GM23338 (cell line): ENCODE results near the gene NDUFB1. TPM values are rescaled to one million over a fixed set of nuclear protein-coding genes. Genes with fewer than 3 reads are reported as not detected.

ENCODE experiments used
- CREB1 ChIP-seq: fragments of 250-450 bp; sonication (Bioruptor Pico); IDR thresholded peaks from 2 replicates; pipeline ENCODE4 v1.5.0; 2020; ENCODE audit warnings: low read depth, mild to moderate bottlenecking, moderate library complexity
- CTCF ChIP-seq, 2 experiments: fragments of 200-600 bp in 1 of 2; sonication (generic) in 1 of 2; conservative IDR thresholded peaks; 2 replicates each; pipeline versions ENCODE4 v1.5.1 to v1.6.1; 2016 to 2017; ENCODE audit warnings: antibody characterized with exemption in 2 of 2, low read depth in 2 of 2, mild to moderate bottlenecking in 2 of 2, moderate library complexity in 1 of 2
- ETS1 ChIP-seq: IDR thresholded peaks from 2 replicates; pipeline ENCODE4 v1.6.1; 2016; ENCODE audit warnings: antibody characterized with exemption
- EZH2 ChIP-seq: fragments of 200-600 bp; sonication (generic); IDR thresholded peaks from one replicate; pipeline ENCODE4 v1.8.0; 2017; ENCODE audit warnings: antibody characterized with exemption, mild to moderate bottlenecking, low read depth; ENCODE audit not compliant: unreplicated experiment
- EZH2phosphoT487 ChIP-seq: fragments of 200-600 bp; sonication (generic); IDR thresholded peaks from one replicate; pipeline ENCODE4 v1.8.1; 2018; ENCODE audit warnings: antibody characterized with exemption; ENCODE audit not compliant: unreplicated experiment
- JUNB ChIP-seq: IDR thresholded peaks from one replicate; pipeline ENCODE4 v1.6.1; 2016; ENCODE audit warnings: antibody characterized with exemption; ENCODE audit not compliant: unreplicated experiment
- NANOG ChIP-seq: IDR thresholded peaks from 2 replicates; pipeline ENCODE4 v1.6.1; 2016; ENCODE audit warnings: antibody characterized with exemption, borderline replicate concordance
- POLR2AphosphoS5 ChIP-seq: IDR thresholded peaks from 2 replicates; pipeline ENCODE4 v1.6.1; 2016; ENCODE audit warnings: antibody characterized with exemption, low read depth
- STAT1 ChIP-seq: IDR thresholded peaks from one replicate; pipeline ENCODE4 v1.6.1; 2016; ENCODE audit warnings: antibody characterized with exemption; ENCODE audit not compliant: unreplicated experiment
- ZNF114 ChIP-seq: fragments of 250-450 bp; sonication (Bioruptor Pico); IDR thresholded peaks from 2 replicates; pipeline ENCODE4 v1.5.0; 2020; ENCODE audit warnings: mild to moderate bottlenecking, moderate library complexity
- ZNF462 ChIP-seq: fragments of 250-450 bp; sonication (Bioruptor Pico); IDR thresholded peaks from 2 replicates; pipeline ENCODE4 v1.5.0; 2020; ENCODE audit warnings: mild to moderate bottlenecking, moderate library complexity
- polyA plus RNA-seq: library from polyadenylated mRNA; unstranded; fragments of >200 nt; fragmentation: Nextera tagmentation; extraction: Ambion mirVana; gene quantifications from 2 replicates; pipeline ENCODE4 v1.2.1, GENCODE V29; 2016
- total RNA-seq: library from RNA; depleted of rRNA; stranded (reverse); fragments of >200 nt; shearing (Covaris generic); gene quantifications from 2 replicates; pipeline ENCODE4 v1.2.3, GENCODE V29; 2014

NDUFB1 gene
- total and polyA plus RNA-seq, 2 experiments from 2014 or later = 134 to 876 TPM

GRCh38 chr14:92105893-92106142, 15.7 kb downstream of the NDUFB1 start (continued):
- TF ChIP-seq ZNF462 = no peak
- no peak for TF ChIP-seq NANOG
- TF ChIP-seq CTCF (conservative IDR thresholded peaks at IDR 0.05; ENCODE audit: low read depth in 2 of 2) = no peak
- TF ChIP-seq ETS1 = no peak
- no peak for TF ChIP-seq POLR2AphosphoS5
- TF ChIP-seq EZH2phosphoT487 = no peak
- TF ChIP-seq CREB1 (CRISPR knock-in tag) = no peak
- TF ChIP-seq ZNF114 = no peak
- no peak for TF ChIP-seq JUNB
- no peak for TF ChIP-seq EZH2
- no peak for TF ChIP-seq STAT1
